HL-60 (cell line): Measurements from ENCODE around the gene FGGY.

ENCODE experiments used
- CTCF ChIP-seq: IDR thresholded peaks from one replicate; pipeline ENCODE4 v1.5.1; 2011; ENCODE audit warnings: low read length, control low read depth, inconsistent platforms; ENCODE audit not compliant: insufficient read depth
- GABPA ChIP-seq: IDR thresholded peaks from 2 replicates; pipeline ENCODE4 v1.6.1; 2012; ENCODE audit warnings: low read depth
- TF ChIP-seq, protein P1 (sequence below): IDR thresholded peaks from 2 replicates; pipeline ENCODE4 v1.6.1; 2012; ENCODE audit warnings: low read depth; ENCODE audit not compliant: insufficient replicate concordance

DNA sequence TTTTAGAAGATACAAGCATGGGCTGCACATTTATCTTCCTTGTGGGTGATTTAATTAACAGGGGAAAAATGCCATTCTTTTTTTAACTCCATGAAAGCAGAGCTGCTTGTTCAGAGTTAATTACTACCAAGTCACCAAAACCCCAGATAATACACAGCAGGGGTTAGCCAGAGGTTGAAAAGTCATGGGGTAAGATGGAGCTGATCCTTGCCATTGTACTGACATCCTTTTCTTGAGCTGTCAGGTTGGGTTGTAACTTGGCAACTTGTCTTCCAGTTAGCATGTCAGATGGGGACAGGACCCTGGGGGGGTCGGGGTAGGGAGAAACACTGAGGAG is 260.6 kb downstream of the FGGY start:
- TF ChIP-seq CTCF (no peak), GABPA (no peak)
- TF ChIP-seq, protein P1, sequence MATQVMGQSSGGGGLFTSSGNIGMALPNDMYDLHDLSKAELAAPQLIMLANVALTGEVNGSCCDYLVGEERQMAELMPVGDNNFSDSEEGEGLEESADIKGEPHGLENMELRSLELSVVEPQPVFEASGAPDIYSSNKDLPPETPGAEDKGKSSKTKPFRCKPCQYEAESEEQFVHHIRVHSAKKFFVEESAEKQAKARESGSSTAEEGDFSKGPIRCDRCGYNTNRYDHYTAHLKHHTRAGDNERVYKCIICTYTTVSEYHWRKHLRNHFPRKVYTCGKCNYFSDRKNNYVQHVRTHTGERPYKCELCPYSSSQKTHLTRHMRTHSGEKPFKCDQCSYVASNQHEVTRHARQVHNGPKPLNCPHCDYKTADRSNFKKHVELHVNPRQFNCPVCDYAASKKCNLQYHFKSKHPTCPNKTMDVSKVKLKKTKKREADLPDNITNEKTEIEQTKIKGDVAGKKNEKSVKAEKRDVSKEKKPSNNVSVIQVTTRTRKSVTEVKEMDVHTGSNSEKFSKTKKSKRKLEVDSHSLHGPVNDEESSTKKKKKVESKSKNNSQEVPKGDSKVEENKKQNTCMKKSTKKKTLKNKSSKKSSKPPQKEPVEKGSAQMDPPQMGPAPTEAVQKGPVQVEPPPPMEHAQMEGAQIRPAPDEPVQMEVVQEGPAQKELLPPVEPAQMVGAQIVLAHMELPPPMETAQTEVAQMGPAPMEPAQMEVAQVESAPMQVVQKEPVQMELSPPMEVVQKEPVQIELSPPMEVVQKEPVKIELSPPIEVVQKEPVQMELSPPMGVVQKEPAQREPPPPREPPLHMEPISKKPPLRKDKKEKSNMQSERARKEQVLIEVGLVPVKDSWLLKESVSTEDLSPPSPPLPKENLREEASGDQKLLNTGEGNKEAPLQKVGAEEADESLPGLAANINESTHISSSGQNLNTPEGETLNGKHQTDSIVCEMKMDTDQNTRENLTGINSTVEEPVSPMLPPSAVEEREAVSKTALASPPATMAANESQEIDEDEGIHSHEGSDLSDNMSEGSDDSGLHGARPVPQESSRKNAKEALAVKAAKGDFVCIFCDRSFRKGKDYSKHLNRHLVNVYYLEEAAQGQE, result no peak
